GM19455 (cell line): ENCODE results near the gene BOD1L1.

Experiments
- ATAC-seq: cut with Tn5 transposase; IDR thresholded peaks from one replicate; pipeline ENCODE4 v1.9.1; 2021; ENCODE audit not compliant: unreplicated experiment

BOD1L1 gene

DNA sequence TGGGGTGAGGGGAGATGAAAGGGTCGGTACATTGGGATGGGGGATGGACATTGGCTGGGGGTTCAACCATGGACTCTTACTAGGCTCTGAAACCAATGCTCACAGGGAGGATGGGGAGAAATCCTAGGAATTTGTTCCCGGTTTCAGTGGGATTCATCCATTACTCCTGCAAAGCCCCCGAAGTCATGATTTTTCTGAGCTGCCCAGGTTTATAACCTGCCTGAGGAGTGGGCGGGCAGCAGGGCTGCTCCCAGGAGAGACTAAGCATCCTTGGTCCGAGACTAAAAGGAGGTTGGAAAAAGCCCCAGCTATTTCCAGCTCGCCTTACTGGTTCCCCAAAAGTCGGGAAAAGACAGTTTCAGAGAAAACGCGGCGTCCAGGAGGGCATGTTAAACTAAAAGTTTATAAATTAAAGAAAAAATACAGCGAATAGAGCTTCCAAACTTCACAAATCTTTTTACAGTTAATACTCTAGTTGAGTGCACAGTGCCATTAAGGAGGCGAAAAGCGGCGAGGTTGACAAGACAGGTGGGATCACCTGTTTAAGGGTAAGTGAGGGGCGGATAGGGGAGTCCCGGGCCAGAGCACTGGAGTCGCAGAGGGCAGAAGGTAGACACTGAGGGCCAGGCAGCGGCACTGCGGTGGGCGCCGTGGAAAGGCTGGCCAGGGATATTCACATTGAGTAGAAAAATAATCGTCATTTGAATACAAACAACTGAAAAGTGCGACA lies 86.9 kb downstream of the BOD1L1 start:
- ATAC-seq: no peak

DNA sequence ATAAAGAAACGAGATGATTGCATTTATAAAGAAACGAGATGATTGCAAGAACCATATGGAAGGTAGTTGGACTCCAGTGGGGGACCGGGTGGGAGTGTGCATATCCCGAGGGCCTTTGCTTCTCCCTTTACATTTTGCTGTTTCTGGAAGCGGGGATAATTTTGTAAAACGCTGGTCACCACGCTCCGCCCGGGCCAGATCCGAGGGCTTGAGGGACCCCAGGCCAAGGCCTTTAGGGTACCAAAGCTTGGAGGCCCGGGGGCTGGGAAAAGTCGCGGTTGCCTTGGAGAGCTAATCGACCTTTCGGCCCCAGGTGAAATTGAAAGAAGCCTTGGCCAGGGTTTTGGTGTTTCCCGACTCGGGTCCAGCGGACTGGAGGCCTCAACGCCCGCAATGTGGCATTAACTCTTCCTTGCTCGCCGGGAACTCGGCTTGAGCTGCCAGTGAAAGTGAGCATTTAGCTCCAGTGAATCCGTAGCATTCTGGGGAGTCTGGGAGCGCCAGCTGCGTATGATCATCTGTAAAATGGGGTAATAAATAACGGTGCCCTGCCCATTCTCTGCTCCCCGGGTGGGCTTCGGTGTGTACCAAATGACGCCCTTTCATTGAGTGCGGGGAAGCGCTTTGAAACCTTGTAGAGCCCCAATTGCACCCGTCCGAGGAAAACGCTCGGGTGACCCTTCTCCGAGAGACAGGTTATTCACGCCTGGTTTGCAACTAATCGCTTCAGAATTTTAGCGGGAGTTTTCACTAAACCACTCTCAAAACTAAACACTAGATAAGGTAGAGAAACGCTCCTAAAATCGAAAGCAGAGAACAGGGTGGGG lies 87.7 kb downstream of the BOD1L1 start:
- no peak for ATAC-seq

DNA sequence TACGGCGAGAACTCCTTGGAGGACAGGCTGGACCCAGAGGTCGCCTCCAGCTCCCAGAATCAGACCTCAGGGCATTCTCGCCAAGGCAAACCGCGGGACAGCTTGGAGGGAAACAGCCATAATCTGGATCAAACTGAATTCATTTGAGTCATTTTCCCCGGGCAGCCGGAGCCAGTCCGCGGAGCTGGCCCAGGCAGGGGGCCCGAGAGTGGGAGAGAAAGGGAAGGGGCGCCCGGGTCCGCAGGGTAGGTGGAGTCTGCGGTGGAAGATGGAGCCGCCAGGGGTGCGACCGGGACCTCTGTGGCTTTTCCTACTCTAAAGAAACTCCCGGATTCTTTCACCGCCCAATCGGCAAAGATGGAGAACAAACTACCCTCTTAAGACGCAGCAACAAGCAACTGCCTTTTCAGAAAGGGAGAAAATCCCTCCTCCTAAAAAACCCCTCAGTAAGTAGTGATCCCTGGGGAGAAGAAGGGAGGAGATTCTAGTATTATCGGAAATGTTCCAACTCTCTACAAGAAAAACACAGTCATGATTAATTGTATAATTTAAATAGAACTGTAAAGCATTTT lies 88.4 kb downstream of the BOD1L1 start:
- no peak for ATAC-seq

DNA sequence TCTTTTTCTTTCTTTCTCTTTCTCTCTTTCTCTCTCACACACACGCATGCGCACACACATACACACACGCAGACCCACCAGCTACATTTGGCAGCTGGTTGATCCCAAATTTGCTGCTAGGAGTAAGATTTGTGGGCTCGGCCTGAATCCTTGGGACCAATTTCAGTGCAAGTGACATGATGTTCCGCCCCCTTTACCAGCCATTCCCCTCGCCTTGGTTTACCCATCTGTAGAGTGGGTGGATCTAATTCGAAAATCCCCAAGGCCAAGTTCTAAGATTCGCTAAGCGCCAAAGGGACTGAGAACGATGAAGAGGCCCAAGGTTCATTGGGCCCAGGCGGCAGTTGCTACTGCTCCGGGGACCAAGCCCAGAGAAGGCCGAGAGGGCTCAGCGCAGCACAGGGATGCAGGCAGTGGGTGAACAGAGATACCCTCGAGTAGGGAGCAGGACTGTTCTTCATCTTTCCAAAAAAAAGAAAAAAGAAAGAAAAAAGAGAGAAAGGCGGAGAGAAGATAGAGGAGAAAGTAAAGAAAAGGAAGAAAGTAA lies 89.0 kb downstream of the BOD1L1 start:
- ATAC-seq: no peak

DNA sequence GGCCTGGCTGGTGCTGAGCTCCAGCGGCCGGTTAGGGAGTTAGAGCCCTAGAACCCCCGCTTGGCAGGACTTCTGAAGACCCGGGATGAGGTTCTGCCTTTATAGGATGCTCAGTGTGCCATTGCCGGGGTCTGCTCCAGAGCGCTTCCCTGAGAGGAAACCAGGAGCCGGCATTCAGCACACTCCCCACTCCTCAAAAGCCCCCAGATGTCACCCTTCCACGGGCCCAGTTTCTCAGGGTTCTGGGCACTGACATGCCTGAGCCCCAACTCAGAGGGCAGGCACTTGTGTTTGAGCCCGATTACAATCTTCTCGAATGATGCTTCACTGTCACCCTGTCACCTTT lies 89.7 kb downstream of the BOD1L1 start:
- ATAC-seq: no peak

DNA sequence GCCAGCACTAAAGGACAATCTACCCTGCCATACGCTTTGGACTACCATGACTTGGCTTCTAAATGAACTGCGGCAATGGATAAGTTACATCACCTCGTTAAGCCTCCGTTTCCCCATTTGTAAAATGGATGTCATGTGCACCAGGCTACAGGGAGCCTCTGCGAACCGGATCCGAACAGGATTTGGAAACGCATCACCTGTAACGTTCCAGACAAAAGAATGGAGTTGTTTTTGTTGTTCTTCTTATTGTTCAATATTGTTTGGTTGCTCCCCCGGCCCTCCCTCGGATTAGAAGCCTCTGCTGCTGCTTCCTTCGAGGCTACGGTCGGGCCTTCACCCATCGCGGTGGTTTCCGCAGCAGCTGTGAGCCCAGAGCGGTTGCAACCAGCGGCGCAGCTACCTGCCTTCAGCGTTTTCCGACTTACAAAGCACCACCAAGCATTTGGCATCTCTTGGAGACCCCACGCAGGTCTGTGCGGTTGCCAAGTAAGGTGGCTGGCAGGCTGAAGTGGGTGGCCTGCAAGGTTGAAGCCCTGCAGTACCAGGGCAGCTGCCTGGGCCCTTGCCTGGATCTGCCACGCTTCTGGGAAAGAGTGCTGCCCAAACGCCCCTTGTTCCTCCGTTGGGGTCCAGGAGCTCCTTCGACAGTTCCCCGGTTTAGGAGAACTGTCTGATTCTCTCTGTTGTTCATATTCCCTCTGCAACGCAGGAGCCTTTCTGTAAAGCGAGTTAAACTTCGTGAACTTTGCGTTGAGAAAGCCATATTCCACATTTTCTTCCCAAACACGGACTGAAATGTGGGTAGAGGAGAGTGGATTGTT lies 90.3 kb downstream of the BOD1L1 start:
- ATAC-seq: no peak

DNA sequence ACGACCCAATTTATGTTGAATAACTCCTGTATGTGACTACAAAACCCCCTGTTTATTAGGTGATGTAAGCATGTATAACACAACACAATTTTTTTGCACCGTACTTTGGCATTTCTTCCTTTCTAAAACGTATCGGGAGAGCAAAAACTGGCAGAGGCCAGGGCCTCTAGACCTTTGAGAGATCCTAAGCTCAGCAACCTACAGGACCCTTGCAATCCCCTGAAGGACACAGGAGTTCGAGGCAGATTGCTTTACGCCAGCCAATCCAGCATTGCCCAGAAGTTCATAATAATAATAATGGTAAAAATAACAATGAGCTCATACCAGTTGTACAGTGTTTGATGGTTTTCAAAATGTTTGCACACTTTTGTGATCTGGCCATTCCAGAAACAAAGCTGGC lies 90.9 kb downstream of the BOD1L1 start:
- ATAC-seq: no peak

DNA sequence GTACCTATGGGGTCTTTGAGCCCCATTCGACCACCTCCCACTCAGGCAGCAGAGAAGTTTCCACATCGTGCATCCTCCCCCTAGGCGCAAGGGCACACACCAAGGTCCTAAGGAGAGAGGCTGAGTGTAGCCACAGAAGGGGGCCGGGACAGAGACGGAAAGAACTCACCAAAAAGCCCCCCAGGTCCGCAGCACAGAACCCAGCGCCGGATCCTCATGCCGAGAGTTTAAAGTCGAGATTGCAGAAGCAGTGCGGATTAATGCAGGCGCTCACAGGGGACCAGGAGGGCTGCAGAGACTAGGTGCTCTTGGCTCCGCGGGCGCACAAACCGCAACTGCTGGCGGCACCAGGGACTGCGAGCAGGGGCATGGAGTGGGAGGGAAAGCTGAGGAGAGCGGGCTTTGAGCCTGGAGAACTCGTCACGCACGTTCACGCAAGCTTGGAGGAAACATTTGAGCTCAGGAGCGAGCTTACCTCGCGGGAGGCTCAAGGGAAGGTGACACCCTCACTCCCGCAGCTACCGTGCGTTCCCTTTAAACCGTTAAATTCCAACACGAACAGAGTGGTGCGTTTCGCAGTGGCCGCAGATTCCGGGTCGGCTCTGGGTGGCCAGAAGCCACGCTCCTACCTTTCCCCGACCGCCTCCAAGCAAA lies 91.7 kb downstream of the BOD1L1 start:
- ATAC-seq: no peak

DNA sequence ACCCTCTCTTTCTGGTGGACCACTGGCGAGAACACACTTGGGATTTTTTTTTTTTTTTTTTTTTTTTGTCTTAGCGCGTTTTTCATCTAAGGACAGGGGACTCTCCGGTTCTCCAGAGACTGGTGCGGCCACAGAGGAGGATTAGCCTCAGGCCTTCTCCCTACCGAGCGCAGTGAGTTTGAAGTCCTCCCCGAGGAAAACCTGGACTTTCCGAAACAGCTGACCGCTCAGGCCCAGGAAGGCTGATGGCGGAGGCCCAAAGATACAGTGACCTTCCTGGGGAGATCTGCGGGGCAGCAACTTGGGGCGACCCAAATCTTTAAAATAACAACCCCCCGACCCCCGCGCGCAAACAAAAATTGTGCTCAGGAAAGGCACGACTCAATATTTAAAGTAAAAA lies 92.4 kb downstream of the BOD1L1 start:
- ATAC-seq: no peak

DNA sequence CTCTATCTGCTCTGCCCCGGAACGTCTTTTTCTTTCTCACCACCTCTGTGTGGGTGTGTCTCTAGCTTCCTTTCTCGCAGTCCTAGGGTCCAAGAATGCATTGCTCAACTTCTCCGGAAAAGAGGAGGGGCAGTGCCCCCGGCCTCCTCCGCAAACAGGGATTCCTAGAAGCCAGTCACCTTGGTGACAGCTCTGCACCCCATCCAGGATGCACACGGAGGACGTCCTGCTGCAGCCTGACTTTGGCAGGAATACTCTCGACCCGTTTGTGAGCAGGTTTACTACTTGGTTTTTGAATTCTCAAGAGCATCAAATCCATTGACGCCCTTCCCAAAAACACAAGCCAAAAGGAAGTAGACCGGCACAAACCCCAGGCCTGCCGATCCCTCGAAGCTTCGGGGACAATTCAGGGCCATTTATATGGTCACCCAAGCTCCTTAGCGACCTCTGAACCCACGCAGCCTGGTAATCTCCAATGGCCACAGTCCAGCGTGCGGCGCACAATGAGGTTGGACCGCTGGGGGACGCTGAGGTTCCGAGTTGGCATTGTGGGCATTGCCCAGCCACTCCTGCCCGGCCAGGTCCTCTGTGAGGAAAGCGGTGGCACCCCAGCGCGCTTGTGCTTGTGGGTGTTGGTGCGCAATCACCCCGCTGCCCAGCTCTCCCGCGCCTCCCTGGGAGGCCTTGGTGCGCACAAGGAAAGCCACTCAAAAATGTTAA lies 93.0 kb downstream of the BOD1L1 start:
- no peak for ATAC-seq

DNA sequence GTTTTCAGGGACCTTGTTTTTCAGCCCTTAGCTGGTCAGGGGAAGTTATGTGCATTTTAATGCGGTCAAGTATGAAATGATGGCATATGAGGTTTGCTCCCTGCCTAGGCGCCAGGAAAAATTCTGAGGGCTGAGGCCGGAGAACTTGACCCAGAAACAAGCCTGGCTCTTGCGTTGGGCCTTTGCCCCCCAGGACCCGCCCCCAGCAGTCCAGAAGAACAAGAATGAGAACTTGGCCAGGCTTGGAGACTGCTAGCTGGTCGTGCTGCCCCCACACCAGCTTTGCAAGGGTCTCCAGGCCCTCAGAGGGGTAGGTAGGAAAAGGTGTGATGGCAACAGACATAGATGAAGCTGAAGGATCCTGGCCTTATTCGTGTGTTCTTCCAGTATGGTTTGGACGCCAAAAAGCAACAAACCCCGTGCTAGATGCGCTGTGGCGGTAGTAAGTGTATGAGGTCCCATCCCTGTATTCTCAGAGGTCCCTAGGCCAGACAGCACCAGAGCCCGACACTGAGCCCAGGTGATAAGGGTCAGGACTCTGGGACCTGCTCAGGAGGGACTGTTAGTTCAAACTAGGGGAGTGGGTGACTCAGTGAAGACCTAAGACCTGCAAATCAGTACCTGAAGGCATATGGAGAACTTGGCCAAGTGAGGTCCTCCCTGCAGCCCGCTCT lies 93.7 kb downstream of the BOD1L1 start:
- no peak for ATAC-seq

DNA sequence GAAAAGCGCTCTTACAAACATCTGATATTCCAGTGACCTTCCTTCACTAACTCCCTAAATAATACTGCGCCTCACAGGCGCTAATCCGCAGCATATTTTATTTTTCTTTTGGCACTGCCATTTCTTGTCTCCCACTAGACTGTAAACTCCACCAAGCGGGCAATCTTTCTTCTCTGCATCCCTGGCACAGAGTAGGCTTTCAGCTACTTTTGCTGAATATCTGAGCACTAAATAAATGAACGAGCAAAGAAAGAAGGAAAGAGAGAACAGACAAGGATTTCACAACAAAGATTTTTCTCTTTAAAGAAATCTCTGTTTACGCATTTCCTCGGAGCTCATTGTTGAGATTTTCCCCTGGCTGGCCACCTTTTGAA lies 95.9 kb downstream of the BOD1L1 start:
- no peak for ATAC-seq

DNA sequence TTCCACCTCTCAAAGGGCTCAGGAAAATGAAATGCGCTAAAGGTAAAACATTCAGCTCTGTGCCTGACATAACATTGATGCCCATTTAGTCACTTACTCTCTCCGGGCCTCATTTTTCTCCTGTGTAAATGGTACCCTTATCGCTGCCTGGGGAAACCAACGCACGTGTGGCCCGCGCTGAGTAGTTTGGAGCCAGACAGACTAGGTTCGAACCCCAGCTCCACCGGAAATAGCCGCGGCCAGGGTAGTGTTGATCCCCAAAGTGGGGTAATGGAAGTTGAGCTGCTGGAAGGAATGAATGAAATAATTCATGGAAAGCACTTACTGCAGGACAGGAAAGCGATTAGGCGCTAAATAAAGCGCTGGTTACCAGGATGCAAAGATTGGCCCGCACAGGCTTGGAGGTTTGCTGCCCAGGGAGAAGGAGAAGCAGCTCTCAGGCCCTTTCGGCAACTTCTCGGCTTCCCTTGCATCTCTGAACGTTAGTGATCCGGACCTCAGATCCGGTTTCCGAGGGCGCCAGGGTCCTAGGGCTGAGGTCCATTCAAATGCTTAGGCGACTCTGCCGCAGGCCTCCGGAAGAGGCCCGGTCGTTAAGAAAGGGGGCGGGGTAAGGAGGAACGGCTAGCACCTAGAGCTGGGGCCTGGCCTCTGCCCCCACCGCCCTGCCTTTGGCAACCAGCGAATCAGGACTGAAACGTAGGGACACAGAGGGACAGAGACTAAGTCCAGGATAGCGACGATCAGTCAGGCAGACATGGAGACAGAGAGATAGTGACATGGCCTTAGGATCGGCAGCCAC lies 96.5 kb downstream of the BOD1L1 start:
- no peak for ATAC-seq

DNA sequence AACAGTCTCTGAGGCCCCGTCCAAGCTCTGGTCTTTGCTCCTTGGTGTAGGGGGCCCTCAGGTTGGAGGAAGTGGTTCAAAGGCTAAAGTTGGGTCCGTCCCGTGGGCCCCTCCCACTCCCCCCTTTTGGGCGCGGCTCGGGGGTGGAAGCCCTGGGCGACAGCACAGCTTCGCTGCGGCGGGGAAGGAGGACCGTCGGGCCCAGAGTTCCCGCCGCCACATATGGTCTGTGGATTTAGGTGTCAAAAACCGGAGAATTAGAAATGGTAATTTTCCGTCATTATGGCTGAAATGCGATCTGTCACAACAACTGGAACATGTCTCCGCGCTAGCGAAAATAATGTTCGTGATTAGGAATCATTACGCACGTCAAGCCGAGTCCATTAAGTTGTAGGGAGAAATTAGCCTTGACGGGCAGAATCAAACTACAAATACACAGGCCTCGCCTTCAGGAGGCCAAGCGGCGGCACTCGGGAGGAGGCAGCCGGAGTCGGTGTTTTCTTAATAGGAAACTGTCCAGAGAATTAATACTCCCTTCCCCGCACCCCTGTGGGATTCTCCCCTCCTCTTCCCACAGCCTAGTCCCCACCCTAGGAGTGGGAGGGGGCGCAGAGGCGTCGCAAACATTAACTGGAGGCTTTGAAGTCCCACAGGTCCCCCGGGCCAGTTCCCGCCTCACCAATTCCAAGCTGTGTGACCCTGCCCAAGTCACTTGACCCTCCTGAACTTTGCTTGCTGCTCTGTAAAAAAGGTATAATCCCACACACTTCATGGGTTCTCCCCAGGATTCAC lies 98.2 kb downstream of the BOD1L1 start:
- no peak for ATAC-seq

DNA sequence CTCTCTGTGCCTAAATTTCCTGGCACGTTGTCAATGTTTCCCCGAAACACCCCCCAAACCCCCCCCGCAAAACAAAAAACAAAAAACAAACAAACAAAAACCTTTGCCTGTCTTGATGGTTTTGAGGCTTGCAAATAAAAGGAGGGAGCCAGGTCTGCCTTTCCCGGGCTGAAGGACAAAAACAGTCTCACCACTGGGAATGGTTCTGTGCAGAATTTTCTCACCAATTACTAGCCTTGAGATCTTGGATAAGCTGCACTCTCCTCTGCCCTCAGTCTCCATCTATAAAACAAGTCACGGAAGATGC lies 98.8 kb downstream of the BOD1L1 start:
- ATAC-seq: no peak

DNA sequence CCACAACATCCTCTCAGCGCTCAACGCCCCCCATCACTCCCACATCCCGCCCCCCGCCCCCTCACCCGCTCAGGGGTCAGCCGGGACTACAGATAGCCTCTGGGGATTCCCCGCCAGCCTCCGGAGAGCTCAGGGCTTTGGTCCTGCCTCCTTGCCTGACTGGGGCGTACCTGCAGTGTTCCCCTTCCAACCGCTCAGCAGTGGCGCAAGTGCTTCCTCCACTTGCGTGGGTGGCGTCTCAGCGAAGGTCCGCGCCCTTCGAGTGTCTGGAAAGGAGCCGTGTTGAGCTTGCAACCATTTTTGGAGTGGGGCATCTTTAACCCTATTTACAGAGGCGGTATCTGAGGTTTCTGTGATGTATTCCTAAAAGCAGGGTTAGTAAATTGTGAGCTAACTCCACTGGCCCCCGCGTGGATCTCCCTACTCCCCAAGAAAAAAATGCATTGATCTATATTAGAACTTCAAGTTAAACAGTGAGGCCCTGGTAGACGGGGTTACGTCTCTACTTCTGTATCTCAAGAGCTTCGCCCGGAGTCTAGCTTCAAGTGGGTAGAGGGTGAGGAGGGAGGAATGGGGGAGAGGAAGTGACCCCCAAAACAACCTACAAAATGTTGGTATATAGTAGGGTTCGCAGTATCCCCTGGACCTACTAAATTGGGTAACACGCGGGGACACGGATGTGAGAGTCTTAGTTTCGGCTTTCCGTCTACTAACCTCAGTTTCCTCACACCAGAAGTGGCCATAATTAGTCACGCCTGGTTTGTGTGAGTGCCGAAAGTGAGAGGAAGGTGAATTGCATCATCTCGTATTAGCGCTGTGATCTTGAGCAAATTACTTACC lies 99.3 kb downstream of the BOD1L1 start:
- peak; percentile 74 for ATAC-seq
